Measurements from ENCODE around the gene EIF3B.
"Not testable (repeated sequence)": the region's sequence is repeated elsewhere in the genome, so short reads cannot be mapped to it uniquely, and the experiment has no call there.

EIF3B gene

DNA sequence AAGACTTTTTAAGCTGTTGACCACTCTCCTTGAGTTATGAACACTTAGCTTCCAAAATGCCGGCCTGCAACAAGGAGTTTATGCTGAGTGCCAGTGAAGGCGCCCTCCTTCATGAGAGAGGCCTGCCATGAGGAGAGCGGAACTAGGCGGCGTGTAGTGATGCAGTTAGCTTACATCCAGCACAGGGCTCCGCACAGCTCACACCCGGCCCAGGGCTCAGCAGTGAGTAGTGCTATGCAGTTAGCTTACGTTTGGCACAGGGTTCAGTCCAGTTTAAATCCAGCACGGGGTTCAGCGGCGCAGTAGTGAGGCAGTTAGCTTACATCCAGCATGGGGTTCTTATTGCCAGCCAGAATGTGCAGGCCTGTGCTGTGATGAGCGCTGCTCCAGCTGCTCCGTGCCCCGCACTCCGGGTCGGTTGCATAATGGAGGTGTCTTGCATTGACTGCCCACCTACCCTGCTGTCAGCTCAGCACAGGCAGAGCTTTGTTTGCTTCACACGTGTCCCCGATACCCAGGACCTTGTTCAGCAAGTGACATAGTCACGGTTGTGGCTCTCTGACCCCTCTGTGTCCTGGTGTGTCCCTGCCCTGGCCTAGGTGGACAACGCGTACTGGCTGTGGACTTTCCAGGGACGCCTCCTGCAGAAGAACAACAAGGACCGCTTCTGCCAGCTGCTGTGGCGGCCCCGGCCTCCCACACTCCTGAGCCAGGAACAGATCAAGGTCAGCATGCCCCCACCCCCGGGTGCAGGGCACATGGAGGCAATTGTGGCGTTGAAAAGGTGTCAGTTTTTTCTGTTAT is 21.9 kb downstream of the EIF3B start:
- DNase-seq (ENCODE audit: low spot score), result no peak

DNA sequence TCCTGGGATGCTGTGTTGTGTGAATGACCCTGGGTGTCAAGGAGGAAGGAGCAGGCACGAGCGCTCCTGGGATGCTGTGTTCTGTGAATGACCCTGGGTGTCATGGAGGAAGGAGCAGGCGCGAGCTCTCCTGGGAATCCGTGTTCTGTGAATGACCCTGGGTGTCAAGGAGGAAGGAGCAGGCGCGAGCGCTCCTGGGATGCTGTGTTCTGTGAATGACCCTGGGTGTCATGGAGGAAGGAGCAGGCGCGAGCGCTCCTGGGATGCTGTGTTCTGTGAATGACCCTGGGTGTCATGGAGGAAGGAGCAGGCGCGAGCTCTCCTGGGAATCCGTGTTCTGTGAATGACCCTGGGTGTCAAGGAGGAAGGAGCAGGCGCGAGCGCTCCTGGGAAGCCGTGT is 22.9 kb downstream of the EIF3B start:
- DNase-seq (ENCODE audit: low spot score), result not testable (repeated sequence)

DNA sequence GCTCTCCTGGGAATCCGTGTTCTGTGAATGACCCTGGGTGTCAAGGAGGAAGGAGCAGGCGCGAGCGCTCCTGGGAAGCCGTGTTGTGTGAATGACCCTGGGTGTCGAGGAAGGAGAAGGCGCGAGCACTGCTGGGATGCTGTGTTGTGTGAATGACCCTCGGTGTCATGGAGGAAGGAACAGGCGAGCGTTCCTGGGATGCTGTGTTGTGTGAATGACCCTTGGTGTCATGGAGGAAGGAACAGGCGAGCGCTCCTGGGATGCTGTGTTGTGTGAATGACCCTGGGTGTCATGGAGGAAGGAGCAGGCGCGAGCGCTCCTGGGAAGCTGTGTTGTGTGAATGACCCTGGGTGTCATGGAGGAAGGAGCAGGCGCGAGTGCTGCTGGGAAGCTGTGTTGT is 23.5 kb downstream of the EIF3B start:
- DNase-seq (ENCODE audit: low spot score), result not testable (repeated sequence)

DNA sequence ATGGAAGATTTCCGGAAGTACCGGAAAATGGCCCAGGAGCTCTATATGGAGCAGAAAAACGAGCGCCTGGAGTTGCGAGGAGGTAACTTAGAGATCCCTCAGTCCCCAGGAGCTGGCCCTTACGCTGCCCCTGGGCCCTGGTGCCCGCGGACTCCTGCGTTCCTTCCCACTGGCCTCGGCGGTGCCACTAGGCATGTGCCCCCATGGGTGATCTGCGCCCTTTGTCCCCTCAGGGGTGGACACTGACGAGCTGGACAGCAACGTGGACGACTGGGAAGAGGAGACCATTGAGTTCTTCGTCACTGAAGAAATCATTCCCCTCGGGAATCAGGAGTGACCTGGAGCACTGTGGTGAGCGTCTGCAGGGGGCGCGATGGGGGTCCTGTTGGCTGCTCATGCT is 24.5 kb downstream of the EIF3B start:
- DNase-seq (ENCODE audit: low spot score), result no peak

DNA sequence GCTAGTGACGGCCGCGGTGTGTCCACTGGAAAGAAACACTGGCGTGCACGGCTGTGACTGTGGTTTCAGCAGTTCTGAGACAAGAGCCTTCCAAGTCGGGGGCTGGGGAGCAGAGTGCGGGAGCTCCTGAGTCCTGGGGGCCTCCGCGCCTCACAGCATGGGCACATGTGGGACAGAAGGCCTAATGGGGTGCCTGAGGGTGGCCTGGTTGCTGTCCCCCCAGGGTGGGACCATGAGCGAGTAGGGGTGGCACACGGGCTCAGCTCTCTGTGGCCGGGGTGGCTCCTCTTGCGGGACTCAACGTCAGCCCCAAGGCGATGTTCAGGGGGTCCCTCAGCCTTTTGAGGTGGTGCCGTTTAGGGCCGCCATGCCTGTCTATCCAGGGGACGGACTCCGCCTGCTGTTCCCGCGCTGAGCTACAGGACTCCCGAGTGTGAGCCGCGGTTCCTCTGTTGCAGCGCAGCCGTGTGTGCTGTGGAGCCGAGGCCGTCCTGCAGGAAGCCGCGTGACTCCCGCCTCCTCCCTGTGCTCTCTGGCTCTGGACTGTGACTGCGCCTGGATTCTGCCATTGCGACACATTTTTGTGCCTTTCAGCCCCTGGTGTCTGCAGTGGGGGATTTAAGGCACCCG is 25.3 kb downstream of the EIF3B start:
- no peak for DNase-seq (ENCODE audit: low spot score)

DNA sequence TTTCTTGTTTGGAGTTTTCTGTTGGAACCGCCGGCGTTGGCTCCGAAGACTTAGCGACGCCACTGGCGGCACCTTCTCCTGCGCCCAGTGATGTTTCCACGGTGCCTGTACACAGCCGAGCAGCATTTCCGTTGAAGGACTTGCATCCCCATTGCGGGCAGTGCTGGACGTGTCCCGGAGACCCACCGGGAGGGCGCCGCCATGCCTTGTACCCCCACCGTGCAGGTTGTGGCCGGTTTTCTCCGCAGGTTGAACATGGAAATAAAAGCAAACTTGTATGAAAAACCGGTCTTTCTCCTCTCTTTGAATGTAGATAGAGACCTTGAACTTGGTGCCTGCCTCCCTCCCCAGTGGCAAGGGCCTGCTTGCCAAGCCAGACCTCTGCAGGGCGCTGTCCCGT is 25.8 kb downstream of the EIF3B start:
- DNase-seq (ENCODE audit: low spot score), result no peak

DNA sequence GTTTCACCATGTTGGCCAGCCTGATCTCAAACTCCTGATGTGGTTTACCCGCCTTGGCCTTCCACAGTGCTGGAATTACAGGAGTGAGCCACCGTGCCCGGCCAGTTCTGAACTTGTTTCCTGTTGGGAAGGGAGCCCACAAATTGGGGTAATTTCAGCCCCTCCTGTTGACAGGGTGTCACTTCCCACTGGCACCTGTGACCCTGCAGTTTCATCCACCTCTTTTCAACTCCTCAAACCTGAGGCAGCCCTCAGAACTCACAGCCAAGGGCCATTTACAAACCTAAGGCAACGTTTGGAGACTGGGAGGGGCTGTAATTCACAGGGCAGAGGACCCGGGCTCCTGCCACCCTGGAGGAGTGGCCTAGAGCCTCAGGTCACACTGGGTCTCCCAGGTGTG is 26.6 kb downstream of the EIF3B start:
- no peak for DNase-seq (ENCODE audit: low spot score)

DNA sequence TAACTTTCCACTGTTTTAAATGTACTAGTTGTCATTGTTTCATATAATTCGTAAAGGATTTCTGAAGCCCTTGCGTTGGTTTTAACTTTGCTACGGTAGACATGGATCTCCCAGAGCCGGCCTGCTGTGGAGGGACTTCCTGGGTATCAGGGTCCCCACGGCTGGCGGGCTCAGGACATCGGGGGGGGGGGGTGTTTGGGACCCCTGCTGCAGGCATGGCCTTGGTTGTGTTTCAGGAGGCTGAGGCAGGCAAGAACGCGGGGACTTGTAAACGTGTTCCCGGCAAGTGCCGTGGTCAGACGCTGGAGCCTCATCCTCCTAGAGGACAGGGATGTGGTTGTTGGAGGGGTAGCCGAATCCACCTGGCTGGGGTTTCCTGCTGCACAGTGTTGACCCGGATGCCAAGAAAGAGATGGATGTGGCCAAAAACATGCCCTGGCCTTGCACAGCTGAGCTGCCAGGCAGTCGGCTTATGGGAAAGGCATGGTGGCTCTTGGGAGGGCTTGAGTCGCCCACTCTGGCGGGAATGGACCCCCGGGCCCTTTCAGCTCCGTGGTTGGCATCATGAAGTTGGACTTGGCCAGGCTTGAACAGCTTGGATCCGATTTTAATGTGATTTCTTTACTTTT is 27.4 kb downstream of the EIF3B start:
- no peak for DNase-seq (ENCODE audit: low spot score)

DNA sequence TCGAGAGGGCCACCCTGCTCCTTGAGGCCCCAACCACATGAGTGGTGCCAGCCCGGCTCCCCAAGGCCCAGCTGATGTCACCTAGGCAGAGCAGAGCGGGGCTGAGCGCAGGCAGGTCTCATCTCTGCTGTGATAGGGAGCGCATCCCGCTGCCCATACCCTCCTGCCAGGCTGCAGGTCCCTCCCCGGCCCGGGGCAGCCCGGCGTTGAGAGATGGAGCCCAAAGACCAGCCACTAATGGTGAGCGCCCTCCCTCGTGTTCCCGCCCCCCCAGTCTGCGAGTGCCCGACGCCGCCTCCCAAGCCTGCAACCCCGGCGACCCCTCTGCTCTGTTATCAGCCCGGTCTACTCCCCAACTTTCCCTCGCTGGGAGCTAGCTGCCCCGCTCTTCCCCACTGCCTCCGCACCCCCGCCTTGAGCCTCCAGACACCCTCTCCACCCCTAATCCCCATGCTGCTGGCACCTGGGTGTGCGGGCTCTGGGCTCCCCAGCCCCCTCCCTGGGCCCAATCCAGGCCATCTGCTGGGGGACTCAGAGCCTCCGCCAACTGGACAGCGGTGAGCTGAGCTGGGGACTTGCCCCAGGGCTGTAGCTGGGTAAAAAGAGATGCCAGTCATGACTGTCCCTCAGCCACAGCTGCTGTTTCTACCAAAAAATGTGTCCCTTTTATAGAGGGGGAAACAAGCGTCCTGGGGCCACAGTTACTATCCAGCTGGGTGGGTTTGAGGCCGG is 29.1 kb downstream of the EIF3B start:
- no peak for DNase-seq (ENCODE audit: low spot score)

DNA sequence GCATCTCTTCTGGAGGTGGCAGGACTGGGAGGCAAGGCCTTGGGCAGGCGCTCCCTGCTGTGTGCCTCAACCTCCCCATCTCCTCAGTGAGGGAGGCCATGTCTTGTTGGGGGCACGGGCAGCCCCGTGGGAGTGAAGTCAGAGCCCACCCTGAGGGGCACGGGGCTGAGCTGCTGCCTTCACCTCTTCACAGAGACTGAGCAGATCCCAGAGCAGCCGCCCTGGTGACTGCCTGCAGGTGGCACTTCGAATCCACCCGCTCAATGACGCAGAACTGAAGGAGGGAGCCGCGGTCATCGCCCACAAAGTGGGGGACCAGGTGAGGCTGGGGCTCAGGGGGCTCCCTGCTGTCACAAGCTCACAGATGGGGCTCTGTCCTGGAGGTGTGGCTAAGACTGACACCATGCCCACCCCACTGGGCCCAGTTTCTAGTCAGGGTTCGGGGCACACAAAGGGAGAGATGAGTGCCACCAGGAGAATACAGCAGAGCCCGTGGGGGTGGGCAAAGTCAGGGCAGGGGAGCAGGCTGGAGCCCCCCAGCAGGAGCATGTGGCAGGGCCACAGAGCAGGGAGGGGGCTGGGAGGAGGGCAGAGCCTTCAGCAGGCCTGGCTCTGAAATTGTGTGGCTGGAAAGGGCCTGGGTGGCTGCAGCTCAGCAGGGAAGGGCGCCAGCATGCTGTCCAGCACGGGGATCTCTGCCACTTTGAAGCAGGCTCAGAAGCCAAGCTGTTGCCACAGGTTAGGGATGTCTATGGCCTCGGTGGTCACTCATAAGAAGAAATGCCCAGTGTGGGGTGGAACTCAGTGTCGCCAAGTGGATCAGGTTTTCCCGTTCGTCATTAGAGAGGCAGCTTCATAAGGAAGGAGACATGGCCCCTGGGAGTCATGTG is 30.0 kb downstream of the EIF3B start:
- DNase-seq (ENCODE audit: low spot score), result no peak

DNA sequence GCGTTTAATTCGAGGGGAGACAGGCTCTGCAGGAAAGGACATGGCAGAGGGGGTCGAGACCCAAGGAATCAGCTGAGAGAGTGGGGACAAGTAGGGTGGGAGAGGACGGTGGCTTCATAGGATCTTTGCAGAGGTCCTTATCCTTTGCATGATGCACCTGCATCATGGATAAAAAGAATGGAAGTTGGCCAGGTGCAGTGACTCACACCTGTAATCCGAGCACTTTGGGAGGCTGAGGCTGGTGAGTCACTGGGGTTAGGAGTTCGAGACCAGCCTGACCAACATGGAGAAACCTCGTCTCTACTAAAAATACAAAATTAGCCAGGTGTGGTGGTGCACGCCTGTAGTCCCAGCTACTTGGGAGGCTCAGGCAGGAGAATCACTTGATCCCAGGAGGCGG is 31.5 kb downstream of the EIF3B start:
- not testable (repeated sequence) for DNase-seq (ENCODE audit: low spot score)

DNA sequence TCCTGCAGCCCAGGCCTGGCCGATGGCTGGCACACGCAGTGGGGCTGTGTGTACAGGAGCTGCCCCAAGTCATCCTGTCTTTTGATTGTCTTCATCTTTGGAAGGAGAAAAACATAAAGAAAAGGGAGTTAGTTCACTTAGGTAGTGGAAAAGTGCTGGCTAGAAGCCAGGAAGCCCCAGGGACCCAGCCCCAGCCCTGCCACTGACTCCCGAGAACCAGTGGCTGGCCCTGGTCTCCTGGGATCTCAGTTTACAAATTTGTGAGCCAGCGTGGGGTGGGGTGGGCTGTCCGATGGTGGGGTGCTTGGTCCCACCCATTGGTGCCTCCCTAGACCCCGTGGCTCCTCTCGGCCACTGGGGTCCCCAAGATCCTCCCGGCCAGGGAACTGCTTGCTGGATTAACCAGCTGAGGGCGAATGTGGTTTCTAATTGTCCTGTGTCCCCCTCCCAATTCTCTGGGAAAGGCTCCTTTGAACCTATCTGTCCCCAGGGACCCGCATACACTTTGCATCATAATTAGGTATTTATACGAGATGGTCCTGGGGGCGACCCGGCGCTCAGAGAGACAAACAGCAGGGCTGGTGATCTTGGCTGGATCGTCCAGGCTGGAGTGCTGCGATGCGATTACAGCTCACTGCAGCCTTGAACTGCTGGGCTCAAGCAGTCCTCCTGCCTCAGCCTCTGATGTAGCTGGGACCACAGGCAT is 32.5 kb downstream of the EIF3B start:
- no peak for DNase-seq (ENCODE audit: low spot score)

DNA sequence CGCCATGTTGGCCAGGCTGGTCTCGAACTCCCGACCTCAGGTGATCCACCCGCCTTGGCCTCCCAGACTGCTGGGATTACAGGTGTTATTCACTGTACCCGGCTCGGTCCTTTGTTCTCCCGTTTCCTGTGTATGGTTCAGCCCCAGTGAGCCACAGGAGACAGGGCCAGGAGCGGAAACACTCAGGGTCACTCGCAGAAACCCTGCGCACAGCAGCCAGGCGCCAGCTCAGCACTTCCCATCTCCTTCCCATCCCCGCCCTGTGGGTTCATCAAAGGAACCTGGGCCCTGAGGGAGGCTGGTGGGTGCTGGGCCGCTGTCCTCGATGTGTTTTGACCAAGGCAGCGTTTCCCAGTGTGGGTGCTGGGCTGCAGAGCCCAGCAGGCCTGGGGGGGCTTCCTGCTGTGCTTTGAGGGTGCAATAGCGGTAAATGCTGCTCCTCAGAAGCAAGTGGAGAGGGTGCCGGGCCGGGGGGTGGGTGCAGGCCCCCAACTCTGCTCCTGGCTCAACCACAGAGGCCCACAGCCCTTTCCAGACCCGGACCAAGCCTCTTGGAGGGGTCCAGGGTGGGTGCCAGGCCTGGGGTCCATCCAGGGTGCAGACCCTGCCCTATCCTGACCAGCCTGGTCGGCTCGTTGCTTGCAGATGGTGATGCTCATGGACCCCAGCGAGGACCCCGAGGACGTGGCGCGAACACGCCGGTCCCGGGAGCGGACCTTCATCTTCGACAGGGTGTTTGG is 33.4 kb downstream of the EIF3B start:
- DNase-seq (ENCODE audit: low spot score), result no peak

DNA sequence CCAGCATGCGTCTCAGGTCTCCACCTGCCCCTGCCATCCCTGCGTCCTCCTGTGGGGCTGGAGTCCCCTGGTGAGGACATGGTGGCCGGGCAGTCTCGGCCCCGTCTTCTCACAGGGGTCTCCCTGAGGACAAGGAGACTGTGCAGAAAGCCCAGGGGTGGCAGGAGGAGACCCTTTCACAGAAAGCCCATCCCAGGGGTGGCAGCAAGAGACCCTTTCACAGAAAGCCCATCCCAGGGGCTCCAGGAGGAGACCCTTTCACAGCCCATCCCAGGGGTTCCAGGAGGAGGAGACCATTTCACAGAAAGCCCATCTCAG is 34.0 kb downstream of the EIF3B start:
- DNase-seq (ENCODE audit: low spot score), result no peak

DNA sequence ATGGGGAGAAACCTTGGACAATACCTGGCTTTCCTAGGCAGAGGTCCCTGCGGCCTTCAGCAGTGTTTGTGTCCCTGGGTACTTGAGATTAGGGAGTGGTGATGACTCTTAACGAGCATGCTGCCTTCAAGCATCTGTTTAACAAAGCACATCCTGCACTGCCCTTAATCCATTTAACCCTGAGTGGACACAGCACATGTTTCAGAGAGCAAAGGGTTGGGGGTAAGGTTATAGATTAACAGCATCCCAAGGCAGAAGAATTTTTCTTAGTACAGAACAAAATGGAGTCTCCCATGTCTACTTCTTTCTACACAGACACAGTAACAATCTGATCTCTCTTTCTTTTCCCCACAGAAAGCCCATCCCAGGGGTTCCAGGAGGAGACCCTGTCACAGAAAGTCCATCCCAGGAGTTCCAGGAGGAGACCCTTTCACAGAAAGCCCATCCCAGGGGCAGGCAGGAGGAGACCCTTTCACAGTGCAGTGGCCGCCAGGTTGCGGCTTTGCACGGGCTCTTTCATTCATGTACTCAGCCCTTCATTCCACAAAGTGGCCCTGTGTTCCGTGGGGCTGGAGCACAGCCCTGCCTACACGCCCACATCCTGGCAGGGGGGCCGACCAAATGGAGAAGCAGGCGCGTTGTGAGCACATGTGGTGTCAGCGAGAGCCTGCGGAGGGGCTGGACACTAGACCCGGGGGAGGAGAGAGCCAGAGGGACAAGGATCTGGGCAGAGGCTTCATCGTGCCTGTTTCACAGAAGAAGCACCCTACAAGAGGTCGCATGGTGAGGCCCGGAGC is 35.6 kb downstream of the EIF3B start:
- not testable (repeated sequence) for DNase-seq (ENCODE audit: low spot score)

DNA sequence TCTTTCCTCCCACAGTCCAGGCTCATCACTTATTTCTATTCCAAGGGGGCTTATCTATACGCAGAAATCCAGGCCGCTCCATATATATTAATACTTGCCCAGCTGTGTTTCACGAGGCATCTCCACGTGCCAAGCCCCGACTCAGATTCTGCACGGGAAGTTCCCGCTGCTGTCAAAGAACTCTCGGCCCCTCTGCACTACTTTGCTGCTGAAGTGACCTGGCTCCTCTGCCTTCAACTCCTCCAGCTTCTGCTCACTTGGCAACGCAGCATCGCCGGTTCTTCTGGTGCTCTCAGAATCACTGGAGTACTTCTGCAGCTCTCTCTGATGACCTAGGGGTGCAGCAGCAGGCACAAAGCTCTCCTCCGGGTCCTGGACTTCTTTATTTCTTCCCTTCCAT is 39.1 kb downstream of the EIF3B start:
- DNase-seq (ENCODE audit: low spot score), result no peak

DNA sequence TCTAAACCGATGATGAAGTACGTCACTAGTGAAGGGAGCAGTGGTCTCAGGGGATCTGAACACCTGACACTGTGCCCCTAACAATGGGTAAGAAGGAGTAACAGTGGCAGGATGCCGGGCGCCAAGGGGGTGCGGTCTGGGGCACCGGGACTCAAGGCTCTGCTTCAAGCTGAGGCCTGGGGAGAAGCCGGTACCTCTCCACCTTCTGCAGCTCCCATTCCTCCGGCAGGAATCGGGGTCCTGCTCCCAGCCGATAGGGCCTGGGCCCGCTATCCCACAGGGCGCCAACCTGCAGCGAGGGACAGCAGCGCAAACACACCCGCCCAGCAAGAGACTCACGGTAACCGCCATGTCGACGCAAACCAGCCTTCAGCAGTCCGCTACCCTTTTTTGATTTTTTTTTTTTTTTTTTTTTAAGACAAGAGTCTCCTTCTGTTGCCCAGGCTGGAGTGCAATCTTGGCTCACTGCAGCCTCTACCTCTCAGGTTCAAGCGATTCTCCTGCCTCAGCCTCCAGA is 40.0 kb downstream of the EIF3B start:
- no peak for DNase-seq (ENCODE audit: low spot score)

DNA sequence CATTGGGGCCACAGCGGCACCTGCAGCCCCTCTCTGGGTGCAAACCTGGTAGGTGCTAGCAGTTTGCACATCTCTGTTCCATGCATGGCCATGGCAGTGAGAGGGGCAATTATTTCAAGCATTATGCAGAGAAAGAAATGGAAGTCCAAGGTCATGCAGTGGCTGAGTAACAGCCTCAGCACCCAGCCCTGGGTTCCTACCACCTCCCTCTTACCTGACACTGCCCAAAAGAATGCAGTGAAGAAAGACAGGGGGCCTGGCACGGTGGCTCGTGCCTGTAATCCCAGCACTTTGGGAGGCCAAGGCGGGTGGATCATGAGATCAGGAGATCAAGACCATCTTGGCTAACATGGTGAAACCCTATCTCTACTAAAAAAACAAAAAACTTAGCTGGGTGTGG is 43.9 kb downstream of the EIF3B start:
- DNase-seq (ENCODE audit: low spot score), result no peak

DNA sequence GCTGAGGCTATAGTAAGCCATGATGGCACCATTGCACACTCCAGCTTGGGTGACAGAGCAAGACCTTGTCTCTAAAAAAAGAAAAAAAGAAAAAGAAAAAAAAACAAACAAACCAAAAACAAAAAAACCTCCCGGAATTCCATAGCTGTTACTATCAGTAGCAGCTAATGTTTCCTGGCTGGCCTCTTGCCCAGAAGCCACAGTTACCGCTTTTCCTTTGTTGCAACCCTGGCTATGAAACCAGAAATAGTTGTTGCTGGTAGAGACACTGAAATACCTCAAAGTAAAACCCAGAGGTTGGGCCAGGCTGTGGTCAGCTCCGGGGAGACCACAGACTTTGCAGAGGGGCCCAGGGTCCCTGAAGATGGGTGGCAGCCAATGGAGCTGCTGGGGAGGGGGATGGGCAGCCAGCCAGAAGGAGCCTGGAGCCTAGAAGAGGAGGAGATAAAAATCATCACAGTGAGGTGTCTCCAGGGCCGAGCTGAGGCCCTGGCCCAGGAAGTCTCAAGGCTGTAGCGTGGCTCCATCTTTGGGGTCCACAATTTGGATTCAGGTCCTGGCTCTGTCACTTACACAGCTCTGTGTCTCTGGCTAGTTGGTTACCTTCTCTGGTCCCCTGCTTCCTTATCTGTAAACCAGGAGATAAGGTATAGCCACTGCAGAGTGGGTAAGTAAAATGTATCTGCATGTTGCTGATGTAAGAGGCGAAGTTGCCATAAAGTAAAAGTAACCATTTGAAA is 45.4 kb downstream of the EIF3B start:
- peak; percentile 33 for DNase-seq (ENCODE audit: low spot score)

All from iPS-NIHi11 (cell line).